Activated CD8-positive, alpha-beta memory T cell treated with anti-CD3 and anti-CD28 coated beads, Interleukin-2, amount 50 U/mL, for 4 hours (primary cell): ENCODE results near the gene FANCC.

ENCODE experiments used
- DNase-seq: peaks from one replicate; pipeline ENCODE4 v3.0.0-alpha.2; 2020

Gene FANCC

GRCh38 chr9:95182854-95183563 is 134.5 kb downstream of the FANCC start:
- no peak for DNase-seq

- DNase-seq = no peak
Measured at GRCh38 chr9:95181835-95182234, 135.7 kb downstream of the FANCC start.

GRCh38 chr9:95181226-95181818 is 136.2 kb downstream of the FANCC start:
- no peak for DNase-seq

- no peak for DNase-seq
Measured at GRCh38 chr9:95177617-95178016, 139.9 kb downstream of the FANCC start.

- DNase-seq = no peak
Measured at GRCh38 chr9:95176755-95177319, 140.7 kb downstream of the FANCC start.

GRCh38 chr9:95175523-95175922 is 142.0 kb downstream of the FANCC start:
- no peak for DNase-seq

GRCh38 chr9:95174038-95174437 is 143.5 kb downstream of the FANCC start:
- DNase-seq = no peak

- no peak for DNase-seq
Measured at GRCh38 chr9:95171596-95171995, 145.9 kb downstream of the FANCC start.

- DNase-seq = no peak
Measured at GRCh38 chr9:95171001-95171400, 146.5 kb downstream of the FANCC start.

- peak; percentile 39 for DNase-seq
Measured at GRCh38 chr9:95167998-95168397, 149.5 kb downstream of the FANCC start.

- DNase-seq = no peak
Measured at GRCh38 chr9:95165004-95165403, 152.5 kb downstream of the FANCC start.

GRCh38 chr9:95157481-95158151 is 159.9 kb downstream of the FANCC start:
- no peak for DNase-seq

GRCh38 chr9:95156074-95156473 is 161.4 kb downstream of the FANCC start:
- DNase-seq = no peak

- DNase-seq = no peak
Measured at GRCh38 chr9:95155220-95155619, 162.3 kb downstream of the FANCC start.

- no peak for DNase-seq
Measured at GRCh38 chr9:95150903-95151302, 166.6 kb downstream of the FANCC start.

- DNase-seq = no peak
Measured at GRCh38 chr9:95148208-95148520, 169.3 kb downstream of the FANCC start.

- DNase-seq = no peak
Measured at GRCh38 chr9:95147452-95148207, 169.9 kb downstream of the FANCC start.

- DNase-seq = no peak
Measured at GRCh38 chr9:95143591-95144561, 173.6 kb downstream of the FANCC start.

GRCh38 chr9:95142728-95143127 is 174.8 kb downstream of the FANCC start:
- no peak for DNase-seq

GRCh38 chr9:95142315-95142714 is 175.2 kb downstream of the FANCC start:
- DNase-seq = no peak

GRCh38 chr9:95140821-95141220 is 176.7 kb downstream of the FANCC start:
- DNase-seq = no peak

GRCh38 chr9:95139126-95139525 is 178.4 kb downstream of the FANCC start:
- no peak for DNase-seq
